Measurements from ENCODE around the gene NELL1.

DNA sequence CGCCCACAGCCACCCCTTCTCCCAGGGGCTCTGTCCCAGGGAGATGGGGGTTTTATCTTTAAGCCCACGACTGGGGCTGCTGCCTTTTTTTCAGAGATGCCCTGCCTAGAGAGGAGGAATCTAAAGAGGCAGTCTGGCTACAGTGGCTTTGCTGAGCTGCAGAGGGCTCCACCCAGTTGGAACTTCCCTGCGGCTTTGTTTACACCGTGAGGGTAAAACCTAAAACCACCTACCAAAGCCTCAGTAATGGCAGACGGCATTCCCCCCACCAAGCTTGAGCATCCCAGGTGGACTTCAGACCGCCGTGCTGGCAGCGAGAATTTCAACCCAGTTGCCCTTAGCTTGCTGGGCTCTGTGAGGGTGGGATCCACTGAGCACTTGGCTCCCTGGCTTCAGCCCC is 535.8 kb downstream of the NELL1 start:
- TF ChIP-seq, protein P1, sequence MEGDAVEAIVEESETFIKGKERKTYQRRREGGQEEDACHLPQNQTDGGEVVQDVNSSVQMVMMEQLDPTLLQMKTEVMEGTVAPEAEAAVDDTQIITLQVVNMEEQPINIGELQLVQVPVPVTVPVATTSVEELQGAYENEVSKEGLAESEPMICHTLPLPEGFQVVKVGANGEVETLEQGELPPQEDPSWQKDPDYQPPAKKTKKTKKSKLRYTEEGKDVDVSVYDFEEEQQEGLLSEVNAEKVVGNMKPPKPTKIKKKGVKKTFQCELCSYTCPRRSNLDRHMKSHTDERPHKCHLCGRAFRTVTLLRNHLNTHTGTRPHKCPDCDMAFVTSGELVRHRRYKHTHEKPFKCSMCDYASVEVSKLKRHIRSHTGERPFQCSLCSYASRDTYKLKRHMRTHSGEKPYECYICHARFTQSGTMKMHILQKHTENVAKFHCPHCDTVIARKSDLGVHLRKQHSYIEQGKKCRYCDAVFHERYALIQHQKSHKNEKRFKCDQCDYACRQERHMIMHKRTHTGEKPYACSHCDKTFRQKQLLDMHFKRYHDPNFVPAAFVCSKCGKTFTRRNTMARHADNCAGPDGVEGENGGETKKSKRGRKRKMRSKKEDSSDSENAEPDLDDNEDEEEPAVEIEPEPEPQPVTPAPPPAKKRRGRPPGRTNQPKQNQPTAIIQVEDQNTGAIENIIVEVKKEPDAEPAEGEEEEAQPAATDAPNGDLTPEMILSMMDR (IDR thresholded peaks at IDR 0.05; ENCODE audit: borderline replicate concordance, extremely low read depth, low read length, poor library complexity, severe bottlenecking), result no peak
- TF ChIP-seq EZH2 (IDR thresholded peaks at IDR 0.05; ENCODE audit: borderline replicate concordance, low read depth, low read length, severe bottlenecking), result no peak
